KMS-11 (cell line): Measurements from ENCODE around the gene KHK.
"Not testable (repeated sequence)": the region's sequence is repeated elsewhere in the genome, so short reads cannot be mapped to it uniquely, and the experiment has no call there.

ENCODE experiments used
- H2AFZ ChIP-seq: fragments of 200-600 bp; sonication (generic); 2 replicates; pipeline ENCODE4 v1.6.1; 2016; ENCODE audit warnings: antibody characterized with exemption, mixed run types, low read depth
- H3K27ac ChIP-seq: fragments of 200-600 bp; sonication (generic); 2 replicates; pipeline ENCODE4 v1.6.1; 2016; ENCODE audit warnings: mild to moderate bottlenecking, mixed run types
- H3K27me3 ChIP-seq: fragments of 200-600 bp; sonication (generic); 2 replicates; pipeline ENCODE4 v1.6.1; 2017; ENCODE audit warnings: mild to moderate bottlenecking, low read depth, mixed run types, moderate library complexity; ENCODE audit not compliant: insufficient read depth
- H3K36me3 ChIP-seq: fragments of 200-600 bp; sonication (generic); 2 replicates; pipeline ENCODE4 v1.6.1; 2017; ENCODE audit warnings: mild to moderate bottlenecking, mixed run types; ENCODE audit not compliant: insufficient read depth
- H3K4me1 ChIP-seq: fragments of 200-600 bp; sonication (generic); 2 replicates; pipeline ENCODE4 v1.6.1; 2016; ENCODE audit warnings: mild to moderate bottlenecking, low read depth, mixed run types; ENCODE audit not compliant: poor library complexity, severe bottlenecking
- H3K4me2 ChIP-seq: fragments of 200-600 bp; sonication (generic); 2 replicates; pipeline ENCODE4 v1.7.0; 2016; ENCODE audit warnings: mild to moderate bottlenecking, mixed run types
- H3K4me3 ChIP-seq: fragments of 200-600 bp; sonication (generic); IDR thresholded peaks from 2 replicates; pipeline ENCODE4 v1.6.1; 2017; ENCODE audit warnings: low read depth, low read length, mixed read lengths; ENCODE audit not compliant: insufficient read depth
- H3K79me2 ChIP-seq: fragments of 200-600 bp; sonication (generic); 2 replicates; pipeline ENCODE4 v1.6.1; 2016; ENCODE audit warnings: low read depth, mixed run types; ENCODE audit not compliant: insufficient read depth
- H3K9ac ChIP-seq: fragments of 200-600 bp; sonication (generic); 2 replicates; pipeline ENCODE4 v1.6.1; 2016; ENCODE audit warnings: mild to moderate bottlenecking, mixed run types
- H4K20me1 ChIP-seq: fragments of 200-600 bp; sonication (generic); 2 replicates; pipeline ENCODE4 v1.6.1; 2016; ENCODE audit warnings: mild to moderate bottlenecking, mixed run types; ENCODE audit not compliant: insufficient read depth
- CTCF ChIP-seq: fragments of 200-600 bp; sonication (generic); conservative IDR thresholded peaks from 2 replicates; pipeline ENCODE4 v1.6.1; 2017; ENCODE audit warnings: low read depth, mild to moderate bottlenecking, antibody characterized with exemption, low read length, moderate library complexity, mixed read lengths

The KHK gene

GRCh38 chr2:27115519-27115918 lies 28.9 kb downstream of the KHK start:
- no peaks in the 10 kb centered on the region for H3K27me3 ChIP-seq
- H3K79me2 ChIP-seq: no peaks in the 10 kb centered on the region
- TF ChIP-seq CTCF: no peak
- no peak overlapping the region for H3K27ac ChIP-seq
- no peak overlapping the region for H2AFZ ChIP-seq
- H3K4me1 ChIP-seq: no peaks in the 10 kb centered on the region
- H3K9ac ChIP-seq: no peak overlapping the region
- no peak overlapping the region for H3K4me3 ChIP-seq
- no peaks in the 10 kb centered on the region for H4K20me1 ChIP-seq
- H3K36me3 ChIP-seq: no peaks in the 10 kb centered on the region
- H3K4me2 ChIP-seq: no peak overlapping the region

DNA sequence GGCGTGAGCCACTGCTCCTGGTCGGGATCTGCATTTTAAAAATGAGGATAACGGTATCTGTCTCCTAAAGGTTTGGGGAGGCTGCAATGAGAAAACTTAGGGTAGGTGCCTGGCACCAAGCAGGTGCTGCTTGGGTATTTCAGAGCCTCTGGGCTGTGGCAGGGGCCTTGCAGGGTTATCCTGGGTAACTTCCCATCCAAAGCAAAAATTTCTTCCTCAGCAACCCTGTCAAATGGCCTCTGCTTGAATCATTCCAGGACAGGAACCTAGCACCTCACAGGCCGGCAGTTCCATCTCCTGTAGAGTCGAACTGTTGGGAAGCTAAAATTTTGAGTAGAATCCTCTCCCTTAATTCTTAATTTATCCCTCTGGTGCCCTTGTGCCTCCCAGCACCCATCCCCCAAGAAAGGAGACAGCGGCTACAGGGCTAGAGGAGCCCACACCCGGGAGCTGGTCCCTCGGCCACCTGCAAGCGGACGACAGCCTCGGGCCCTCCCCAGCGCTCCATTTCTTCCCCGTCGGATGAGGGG lies 31.5 kb downstream of the KHK start:
- Histone ChIP-seq H3K4me1 (peaks cover 2% of the 10 kb centered on the region), H3K27ac (no peak overlapping the region), H4K20me1 (no peaks in the 10 kb centered on the region), H3K36me3 (no peaks in the 10 kb centered on the region), H3K79me2 (no peaks in the 10 kb centered on the region), H3K4me2 (no peak overlapping the region), H3K27me3 (no peaks in the 10 kb centered on the region), H2AFZ (no peak overlapping the region), H3K9ac (no peak overlapping the region), H3K4me3 (no peak overlapping the region)
- no peak for TF ChIP-seq CTCF

- Histone ChIP-seq H3K36me3 (no peaks in the 10 kb centered on the region), H3K79me2 (no peaks in the 10 kb centered on the region), H3K27ac (no peak within 1 kb of the TSS), H3K4me3 (no peak within 1 kb of the TSS), H2AFZ (no peak within 1 kb of the TSS), H3K9ac (no peak within 1 kb of the TSS; the same call in 1 of the 2 replicates), H3K4me2 (no peak within 1 kb of the TSS), H3K27me3 (no peaks in the 10 kb centered on the region), H3K4me1 (peaks cover 4% of the 10 kb centered on the region), H4K20me1 (no peaks in the 10 kb centered on the region)
- TF ChIP-seq CTCF: no peak
These were observed 32.2 kb downstream of the KHK start, which contains the start of gene CGREF1 for GRCh38 chr2:27118525-27119329. TSS of gene CGREF1 (minus strand) at chr2:27119128. CDS start at chr2:27104366, 14,762 bp downstream.

- H2AFZ ChIP-seq, H3K27ac ChIP-seq, H3K79me2 ChIP-seq, H3K4me3 ChIP-seq, H4K20me1 ChIP-seq, H3K4me1 ChIP-seq, H3K9ac ChIP-seq, H3K27me3 ChIP-seq, H3K36me3 ChIP-seq, H3K4me2 ChIP-seq: not testable (repeated sequence)
These were observed 32.7 kb downstream of the KHK start for GRCh38 chr2:27119330-27119670.

DNA sequence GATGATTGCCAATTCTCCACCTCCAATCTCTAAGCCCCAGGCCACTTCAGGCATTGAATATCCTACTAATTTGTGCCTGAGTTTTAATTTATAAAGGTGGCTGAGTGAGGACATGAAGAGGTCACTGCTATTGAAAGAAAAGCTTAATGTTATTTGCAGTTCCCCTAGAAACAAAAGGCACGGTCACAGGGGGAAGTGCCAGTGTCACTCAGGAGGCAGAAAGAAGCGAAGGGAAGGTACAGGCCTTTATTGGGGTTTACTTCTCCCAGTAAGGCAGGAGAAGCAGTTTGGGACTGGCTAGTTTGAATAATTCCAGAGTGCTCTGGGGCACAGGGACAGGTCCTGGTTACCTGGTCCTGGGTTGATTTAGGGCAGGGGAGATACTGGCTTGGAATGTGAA lies 35.3 kb downstream of the KHK start:
- no peak overlapping the region for H2AFZ ChIP-seq
- H4K20me1 ChIP-seq: no peaks in the 10 kb centered on the region
- H3K79me2 ChIP-seq: no peaks in the 10 kb centered on the region
- no peak overlapping the region for H3K4me2 ChIP-seq
- no peak for TF ChIP-seq CTCF
- no peak overlapping the region for H3K27ac ChIP-seq
- H3K4me3 ChIP-seq: no peak overlapping the region
- H3K27me3 ChIP-seq: no peaks in the 10 kb centered on the region
- H3K9ac ChIP-seq: no peak overlapping the region
- no peaks in the 10 kb centered on the region for H3K36me3 ChIP-seq
- H3K4me1 ChIP-seq: peaks cover 9% of the 10 kb centered on the region
